Measurements from ENCODE around the gene DDX39A. TPM values are rescaled to one million over a fixed set of nuclear protein-coding genes. Genes with fewer than 3 reads are reported as not detected.

Gene DDX39A
- total RNA-seq, 4 donors from 2014 or later: 66.4 to 286 (median 163) TPM

DNA sequence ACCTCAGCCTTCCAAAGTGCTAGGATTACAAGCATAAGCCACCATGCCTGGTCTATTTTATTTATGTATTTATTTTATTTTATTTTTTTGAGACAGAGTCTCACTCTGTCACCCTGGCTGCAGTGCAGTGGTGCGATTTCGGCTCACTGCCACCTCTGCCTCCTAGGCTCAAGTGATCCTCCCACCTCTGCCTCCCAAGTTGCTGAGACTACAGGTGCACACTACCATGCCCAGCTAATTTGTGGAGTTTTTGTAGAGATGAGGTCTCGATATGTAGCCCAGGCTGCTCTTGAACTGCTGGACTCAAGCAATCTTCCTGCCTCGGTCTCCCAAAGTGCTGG, 48.2 kb downstream of the DDX39A start:
- H3K9me3 ChIP-seq: no peaks in the 10 kb centered on the region
- TF ChIP-seq, protein P1, sequence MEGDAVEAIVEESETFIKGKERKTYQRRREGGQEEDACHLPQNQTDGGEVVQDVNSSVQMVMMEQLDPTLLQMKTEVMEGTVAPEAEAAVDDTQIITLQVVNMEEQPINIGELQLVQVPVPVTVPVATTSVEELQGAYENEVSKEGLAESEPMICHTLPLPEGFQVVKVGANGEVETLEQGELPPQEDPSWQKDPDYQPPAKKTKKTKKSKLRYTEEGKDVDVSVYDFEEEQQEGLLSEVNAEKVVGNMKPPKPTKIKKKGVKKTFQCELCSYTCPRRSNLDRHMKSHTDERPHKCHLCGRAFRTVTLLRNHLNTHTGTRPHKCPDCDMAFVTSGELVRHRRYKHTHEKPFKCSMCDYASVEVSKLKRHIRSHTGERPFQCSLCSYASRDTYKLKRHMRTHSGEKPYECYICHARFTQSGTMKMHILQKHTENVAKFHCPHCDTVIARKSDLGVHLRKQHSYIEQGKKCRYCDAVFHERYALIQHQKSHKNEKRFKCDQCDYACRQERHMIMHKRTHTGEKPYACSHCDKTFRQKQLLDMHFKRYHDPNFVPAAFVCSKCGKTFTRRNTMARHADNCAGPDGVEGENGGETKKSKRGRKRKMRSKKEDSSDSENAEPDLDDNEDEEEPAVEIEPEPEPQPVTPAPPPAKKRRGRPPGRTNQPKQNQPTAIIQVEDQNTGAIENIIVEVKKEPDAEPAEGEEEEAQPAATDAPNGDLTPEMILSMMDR (IDR thresholded peaks at IDR 0.05): no peak
- TF ChIP-seq POLR2AphosphoS5 (IDR thresholded peaks at IDR 0.05): no peak
- no peak for TF ChIP-seq EP300 (IDR thresholded peaks at IDR 0.05; ENCODE audit: low read depth)
- no peak for TF ChIP-seq POLR2A (IDR thresholded peaks at IDR 0.05)
- H3K4me1 ChIP-seq: peaks cover 13 to 55% (median 18%) of the 10 kb centered on the region in 4 donors
- H3K36me3 ChIP-seq: no peaks in the 10 kb centered on the region
- H3K27me3 ChIP-seq: no peaks in the 10 kb centered on the region
- H3K4me3 ChIP-seq: no peak overlapping the region
- intact Hi-C loops (cut with DNase I; ENCODE audit: low total_unique reads): no loop called here
- peak overlapping the region; percentile 75 to 86 (median 78) for H3K27ac ChIP-seq
- in situ Hi-C loops (cut with MboI; ENCODE audit: low pct_ligation_motif_present in 1 of 4, low pct_unique_long_range_greater_than_20kb in 1 of 4, low sequenced_read_pairs in 3 of 4): no loop called here
- WGBS, 2 donors (ENCODE audit: low coverage in 1 of 2): 76 to 100% methylated on average over 2 to 4 of the region's 4 CpGs
- DNase-seq: no peak

DNA sequence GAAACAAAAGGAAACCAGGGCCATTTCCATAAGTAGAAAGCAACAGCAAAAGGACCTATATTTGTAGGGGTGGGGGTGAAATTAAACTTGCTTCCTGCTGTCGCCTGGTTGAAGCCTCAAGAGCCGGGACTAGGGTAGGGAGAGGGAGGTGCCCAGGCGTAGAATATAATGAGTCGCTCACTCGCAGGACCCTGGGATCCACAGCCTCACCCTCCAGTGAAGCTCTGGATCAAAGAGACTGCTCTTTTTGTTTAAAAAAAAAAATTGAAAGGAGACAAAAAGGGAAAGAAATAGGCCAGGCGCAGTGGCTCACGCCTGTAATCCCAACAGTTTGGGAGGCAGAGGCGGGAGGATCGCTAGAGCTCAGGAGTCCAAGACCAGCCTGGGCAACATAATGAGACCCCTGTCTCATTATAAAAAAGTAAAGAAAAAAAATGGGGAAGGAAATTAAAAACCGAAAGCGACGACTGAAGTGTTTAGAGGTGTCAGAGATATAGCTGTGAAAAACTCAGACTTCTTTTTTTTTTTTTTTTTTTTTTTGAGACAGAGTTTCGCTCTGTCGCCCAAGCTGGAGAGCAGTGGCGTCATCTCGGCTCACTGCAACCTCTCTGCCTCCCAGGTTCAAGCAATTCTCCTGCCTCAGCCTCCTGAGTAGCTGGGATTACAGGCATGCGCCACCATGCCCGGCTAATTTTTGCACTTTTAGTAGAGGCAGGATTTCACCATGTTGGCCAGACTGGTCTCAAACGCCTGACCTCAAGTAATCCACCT, 48.8 kb downstream of the DDX39A start:
- H3K4me3 ChIP-seq: peak overlapping the region in 1 of 4 donors; percentile 21
- H3K27ac ChIP-seq: peak overlapping the region; percentile 75 to 86 (median 78)
- no peak for TF ChIP-seq POLR2AphosphoS5 (IDR thresholded peaks at IDR 0.05)
- TF ChIP-seq EP300 (IDR thresholded peaks at IDR 0.05; ENCODE audit: low read depth): no peak
- TF ChIP-seq, protein P1 (IDR thresholded peaks at IDR 0.05): no peak
- no peak for TF ChIP-seq POLR2A (IDR thresholded peaks at IDR 0.05)

DNA sequence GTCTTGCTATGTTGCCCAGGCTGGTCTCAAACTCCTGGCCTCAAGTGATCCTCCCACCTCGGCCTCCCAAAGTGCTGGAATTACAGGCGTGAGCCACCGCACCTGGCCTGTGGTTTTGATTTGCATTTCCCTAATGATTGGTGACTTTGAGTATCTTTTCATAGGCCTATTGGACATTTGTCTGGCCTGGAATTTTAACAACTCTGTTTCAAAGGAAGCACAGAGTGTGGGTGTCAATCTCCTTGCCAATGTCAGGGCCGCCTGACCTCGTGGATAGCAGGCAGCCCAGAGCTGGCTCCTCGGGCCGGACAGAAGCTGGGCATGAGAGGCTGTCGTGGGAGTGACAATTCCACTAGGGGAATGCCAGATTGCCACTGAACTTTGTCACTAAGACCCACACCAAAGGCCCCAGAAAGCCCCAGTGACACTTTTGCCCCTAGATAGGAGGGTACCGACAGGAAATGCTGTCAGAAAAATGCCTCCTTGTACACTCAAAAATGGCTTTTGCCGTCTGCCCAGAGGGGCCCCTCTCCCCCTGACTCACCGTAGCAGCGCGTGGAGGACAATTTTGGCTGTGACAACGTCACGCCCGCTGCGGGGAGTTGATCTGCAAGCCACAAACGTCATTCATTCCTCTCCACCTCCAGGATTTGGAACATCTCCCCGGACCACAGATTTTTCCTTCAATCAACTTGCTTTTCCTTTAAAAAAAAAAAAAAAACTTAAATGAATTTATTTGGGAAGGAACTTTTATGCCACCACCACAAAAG, 49.6 kb downstream of the DDX39A start:
- Histone ChIP-seq H3K36me3 (no peaks in the 10 kb centered on the region), H3K27ac (peak overlapping the region; percentile 75 to 86 (median 78)), H3K4me1 (peaks cover 3 to 44% (median 8%) of the 10 kb centered on the region in 4 donors), H3K4me3 (peak overlapping the region in 1 of 4 donors; percentile 21), H3K9me3 (no peaks in the 10 kb centered on the region), H3K27me3 (no peaks in the 10 kb centered on the region)
- TF ChIP-seq, protein P1 (IDR thresholded peaks at IDR 0.05): no peak
- TF ChIP-seq POLR2AphosphoS5 (IDR thresholded peaks at IDR 0.05) (no peak), POLR2A (IDR thresholded peaks at IDR 0.05) (no peak), EP300 (IDR thresholded peaks at IDR 0.05; ENCODE audit: low read depth) (no peak)
- intact Hi-C loops (cut with DNase I; ENCODE audit: low total_unique reads) (no loop called here), in situ Hi-C loops (cut with MboI; ENCODE audit: low pct_ligation_motif_present in 1 of 4, low pct_unique_long_range_greater_than_20kb in 1 of 4, low sequenced_read_pairs in 3 of 4) (no loop called here)
- DNase-seq: peak; percentile 50
- WGBS, 2 donors (ENCODE audit: low coverage in 1 of 2): 55 to 59% methylated on average over 9 to 19 of the region's 19 CpGs

More for the DNA sequence above, 48.8 kb downstream of the DDX39A start:
- Histone ChIP-seq H3K9me3 (no peaks in the 10 kb centered on the region), H3K4me1 (peaks cover 7 to 49% (median 12%) of the 10 kb centered on the region in 4 donors), H3K27me3 (no peaks in the 10 kb centered on the region), H3K36me3 (no peaks in the 10 kb centered on the region)
- intact Hi-C loops (cut with DNase I; ENCODE audit: low total_unique reads) (no loop called here), in situ Hi-C loops (cut with MboI; ENCODE audit: low pct_ligation_motif_present in 1 of 4, low pct_unique_long_range_greater_than_20kb in 1 of 4, low sequenced_read_pairs in 3 of 4) (no loop called here)
- whole genome bisulfite sequencing, 2 donors (ENCODE audit: low coverage in 1 of 2): 56 to 60% methylated on average over 14 to 19 of the region's 19 CpGs
- no peak for DNase-seq

DNA sequence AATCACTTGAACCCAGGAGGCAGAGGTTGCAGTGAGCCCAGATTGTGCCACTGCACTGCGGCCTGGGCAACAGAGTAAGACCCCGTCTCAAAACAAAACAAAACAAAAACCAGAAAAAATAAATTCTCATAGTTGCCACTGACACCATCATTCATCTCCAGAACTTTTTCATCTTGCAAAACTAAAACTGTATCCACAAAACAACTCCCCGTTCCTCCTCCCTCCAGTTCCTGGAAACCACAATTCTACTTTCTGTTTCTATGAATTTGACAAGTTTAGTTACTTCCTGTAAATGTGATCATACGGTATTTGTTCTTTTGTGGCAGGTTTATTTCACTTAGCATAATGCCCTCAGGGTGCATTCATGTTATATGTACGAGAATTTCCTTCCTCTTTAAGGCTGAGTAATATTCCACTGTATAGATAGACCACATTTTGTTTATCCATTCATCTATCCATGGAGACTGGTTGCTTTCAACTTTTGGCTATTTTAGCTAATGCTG, 51.1 kb downstream of the DDX39A start:
- in situ Hi-C loops (cut with MboI; ENCODE audit: low pct_ligation_motif_present in 1 of 4, low pct_unique_long_range_greater_than_20kb in 1 of 4, low sequenced_read_pairs in 3 of 4): no loop called here
- intact Hi-C loops (cut with DNase I; ENCODE audit: low total_unique reads): no loop called here
- H3K27ac ChIP-seq: peak overlapping the region; percentile 75 to 86 (median 78)
- no peaks in the 10 kb centered on the region for H3K27me3 ChIP-seq
- H3K9me3 ChIP-seq: no peaks in the 10 kb centered on the region
- no peak for DNase-seq
- TF ChIP-seq, protein P1 (IDR thresholded peaks at IDR 0.05): no peak
- peak in 1 of 3 donors; percentile 26 for TF ChIP-seq POLR2AphosphoS5 (IDR thresholded peaks at IDR 0.05)
- peaks cover 8 to 58% (median 15%) of the 10 kb centered on the region in 4 donors for H3K4me1 ChIP-seq
- 55% methylated on average over 5 of the region's 5 CpGs for WGBS, 2 donors (ENCODE audit: low coverage in 1 of 2)
- H3K4me3 ChIP-seq: no peak overlapping the region
- H3K36me3 ChIP-seq: no peaks in the 10 kb centered on the region
